Measurements from ENCODE around the gene ALS2. TPM values are rescaled to one million over a fixed set of nuclear protein-coding genes. Genes with fewer than 3 reads are reported as not detected.

The ALS2 gene
- total RNA-seq, 4 donors from 2014 or later, result 11.6 to 24.9 (median 19.1) TPM

GRCh38 chr2:201790291-201790690 is 9.6 kb upstream of the ALS2 start:
- no peaks in the 10 kb centered on the region for H3K9me3 ChIP-seq
- no peaks in the 10 kb centered on the region for H3K36me3 ChIP-seq
- H3K4me1 ChIP-seq, result no peaks in the 10 kb centered on the region
- H3K27me3 ChIP-seq, result no peaks in the 10 kb centered on the region
- H3K4me3 ChIP-seq, result no peak overlapping the region
- no peak for DNase-seq (ENCODE audit: low spot score in 2 of 2)
- TF ChIP-seq EP300 (IDR thresholded peaks at IDR 0.05), result no peak
- TF ChIP-seq POLR2AphosphoS5 (IDR thresholded peaks at IDR 0.05), result no peak
- no peak for TF ChIP-seq CTCF (IDR thresholded peaks at IDR 0.05)
- TF ChIP-seq POLR2A (IDR thresholded peaks at IDR 0.05), result no peak
- H3K27ac ChIP-seq, result no peak overlapping the region
- 86% methylated on average over 3 of the region's 3 CpGs for WGBS

GRCh38 chr2:201789395-201789794 is 8.7 kb upstream of the ALS2 start:
- TF ChIP-seq EP300 (IDR thresholded peaks at IDR 0.05) (no peak), POLR2AphosphoS5 (IDR thresholded peaks at IDR 0.05) (no peak), POLR2A (IDR thresholded peaks at IDR 0.05) (no peak), CTCF (IDR thresholded peaks at IDR 0.05) (no peak)
- Histone ChIP-seq H3K27ac (no peak overlapping the region), H3K36me3 (no peaks in the 10 kb centered on the region), H3K27me3 (no peaks in the 10 kb centered on the region), H3K4me3 (no peak overlapping the region), H3K4me1 (no peaks in the 10 kb centered on the region), H3K9me3 (no peaks in the 10 kb centered on the region)
- no peak for DNase-seq (ENCODE audit: low spot score in 2 of 2)
- 57% methylated on average over 2 of the region's 2 CpGs for WGBS

GRCh38 chr2:201788371-201788770 is 7.6 kb upstream of the ALS2 start:
- Histone ChIP-seq H3K27me3 (no peaks in the 10 kb centered on the region), H3K4me3 (no peak overlapping the region), H3K4me1 (no peaks in the 10 kb centered on the region), H3K27ac (no peak overlapping the region), H3K36me3 (no peaks in the 10 kb centered on the region), H3K9me3 (no peaks in the 10 kb centered on the region)
- no peak for DNase-seq (ENCODE audit: low spot score in 2 of 2)
- TF ChIP-seq CTCF (IDR thresholded peaks at IDR 0.05), result no peak
- no peak for TF ChIP-seq POLR2A (IDR thresholded peaks at IDR 0.05)
- TF ChIP-seq POLR2AphosphoS5 (IDR thresholded peaks at IDR 0.05), result no peak
- no peak for TF ChIP-seq EP300 (IDR thresholded peaks at IDR 0.05)
- WGBS, result 85% methylated on average over 3 of the region's 3 CpGs

- Histone ChIP-seq H3K36me3 (no peaks in the 10 kb centered on the region), H3K4me3 (no peak overlapping the region), H3K4me1 (peaks cover 5% of the 10 kb centered on the region), H3K27ac (no peak overlapping the region), H3K9me3 (no peaks in the 10 kb centered on the region), H3K27me3 (no peaks in the 10 kb centered on the region)
- DNase-seq (ENCODE audit: low spot score in 2 of 2), result no peak
- TF ChIP-seq POLR2A (IDR thresholded peaks at IDR 0.05) (no peak), POLR2AphosphoS5 (IDR thresholded peaks at IDR 0.05) (no peak), CTCF (IDR thresholded peaks at IDR 0.05) (no peak), EP300 (IDR thresholded peaks at IDR 0.05) (no peak)
Measured at GRCh38 chr2:201786471-201786870, 5.7 kb upstream of the ALS2 start.

GRCh38 chr2:201785135-201785534 is 4.4 kb upstream of the ALS2 start:
- H3K27me3 ChIP-seq, result no peaks in the 10 kb centered on the region
- peaks cover 6% of the 10 kb centered on the region for H3K4me1 ChIP-seq
- H3K36me3 ChIP-seq, result no peaks in the 10 kb centered on the region
- H3K9me3 ChIP-seq, result no peaks in the 10 kb centered on the region
- 65% methylated on average over 4 of the region's 4 CpGs for WGBS
- H3K4me3 ChIP-seq, result no peak overlapping the region
- DNase-seq (ENCODE audit: low spot score in 2 of 2), result no peak
- TF ChIP-seq POLR2A (IDR thresholded peaks at IDR 0.05), result no peak
- TF ChIP-seq CTCF (IDR thresholded peaks at IDR 0.05), result no peak
- no peak for TF ChIP-seq EP300 (IDR thresholded peaks at IDR 0.05)
- TF ChIP-seq POLR2AphosphoS5 (IDR thresholded peaks at IDR 0.05), result no peak
- no peak overlapping the region for H3K27ac ChIP-seq

Data from suprapubic skin (tissue), 4 donors.